Gastroesophageal sphincter (tissue), 4 donors: ENCODE measurements around the gene JSRP1. TPM values are rescaled to one million over a fixed set of nuclear protein-coding genes. Genes with fewer than 3 reads are reported as not detected.

Experiments used
- ATAC-seq: fragments of 150-250 bp; one replicate; pipeline ENCODE4 v1.9.1; 2016; ENCODE audit warnings: mild to moderate bottlenecking, moderate library complexity
- H3K27ac ChIP-seq, 4 donors: fragments of 200-600 bp; sonication (generic) in 3 of 4; 1 replicate in 3 of 4; 2 replicates in 1 of 4; pipeline ENCODE4 v1.5.1; 2016 to 2019
- H3K27me3 ChIP-seq: fragments of 200-600 bp; sonication (generic); one replicate; pipeline ENCODE4 v1.5.1; 2019
- H3K36me3 ChIP-seq, 2 donors: fragments of 200-600 bp; sonication (generic); one replicate each; pipeline ENCODE4 v1.5.1; 2019; ENCODE audit warnings: control low read depth in 1 of 2
- H3K4me1 ChIP-seq, 3 donors: fragments of 200-600 bp; sonication (generic); 1 replicate in 2 of 3; 2 replicates in 1 of 3; pipeline ENCODE4 v1.5.1; 2016 to 2019; ENCODE audit warnings: control low read depth in 2 of 3
- H3K4me3 ChIP-seq, 2 donors: fragments of 200-600 bp; sonication (generic); one replicate each; pipeline ENCODE4 v1.5.1; 2019; ENCODE audit warnings: mild to moderate bottlenecking in 1 of 2, moderate library complexity in 1 of 2
- H3K9me3 ChIP-seq, 3 donors: fragments of 200-600 bp; sonication (generic); one replicate each; pipeline ENCODE4 v1.5.1; 2017 to 2019; ENCODE audit warnings: control low read depth in 2 of 3
- CTCF ChIP-seq, 4 experiments: fragments of 200-600 bp in 2 of 4; fragments of 450-650 bp in 2 of 4; sonication (generic) in 1 of 4; IDR thresholded peaks; one replicate each; pipeline ENCODE4 v1.5.1; 2017 to 2019; ENCODE audit warnings: antibody characterized with exemption in 4 of 4, mild to moderate bottlenecking in 2 of 4, moderate library complexity in 2 of 4
- EP300 ChIP-seq: sonication (generic); formaldehyde crosslinking; IDR thresholded peaks from one replicate; pipeline ENCODE4 v1.6.1; 2017; ENCODE audit warnings: antibody characterized with exemption, mild to moderate bottlenecking
- POLR2A ChIP-seq, 2 donors: fragments of 450-650 bp; IDR thresholded peaks; one replicate each; pipeline ENCODE4 v1.6.1; 2017; ENCODE audit warnings: antibody characterized with exemption in 2 of 2, mild to moderate bottlenecking in 2 of 2, moderate library complexity in 1 of 2
- POLR2AphosphoS5 ChIP-seq: sonication (generic); formaldehyde crosslinking; IDR thresholded peaks from one replicate; pipeline ENCODE4 v1.6.1; 2017; ENCODE audit warnings: antibody characterized with exemption
- WGBS, 2 donors: methylation state at CpG; one replicate each; pipeline ENCODE4 v1.1.5; 2018; ENCODE audit warnings: low coverage in 1 of 2; 5-methylcytosine and 5-hydroxymethylcytosine counted together
- total RNA-seq, 4 donors: library from RNA; depleted of rRNA; stranded (reverse); fragments of >200 nt; gene quantifications; one replicate each; pipeline ENCODE4 v1.1.0, GENCODE V29; 2016

The JSRP1 gene
- total RNA-seq, 4 donors from 2014 or later, result 0.37 TPM; not detected in 3

- 0 to 12% methylated on average over 3 to 16 of the region's 34 CpGs for WGBS, 2 donors
- peak overlapping the region in 3 of 4 donors; percentile 69 to 77 (median 69) for H3K27ac ChIP-seq
- TF ChIP-seq POLR2A (IDR thresholded peaks at IDR 0.05) (no peak), CTCF (IDR thresholded peaks at IDR 0.05) (no peak), EP300 (no peak), POLR2AphosphoS5 (no peak)
- H3K4me3 ChIP-seq, result peak overlapping the region; percentile 32 to 51
- peaks cover 0 to 80% (median 45%) of the 10 kb centered on the region in 3 donors for H3K4me1 ChIP-seq
- ATAC-seq, result no peak
- H3K9me3 ChIP-seq, result no peaks in the 10 kb centered on the region
- no peaks in the 10 kb centered on the region for H3K27me3 ChIP-seq
- peaks cover 0 to 22% of the 10 kb centered on the region in 2 donors for H3K36me3 ChIP-seq
Measured at GRCh38 chr19:2239771-2240770, 16.1 kb downstream of the JSRP1 start.

- ATAC-seq, result no peak
- peak overlapping the region in 2 of 4 donors; percentile 69 to 77 for H3K27ac ChIP-seq
- peaks cover 0 to 87% (median 52%) of the 10 kb centered on the region in 3 donors for H3K4me1 ChIP-seq
- 57 to 73% methylated on average over 6 to 10 of the region's 10 CpGs for WGBS, 2 donors
- H3K4me3 ChIP-seq, result peak overlapping the region in 1 of 2 donors; percentile 51
- H3K27me3 ChIP-seq, result no peaks in the 10 kb centered on the region
- H3K36me3 ChIP-seq, result peaks cover 0 to 16% of the 10 kb centered on the region in 2 donors
- TF ChIP-seq EP300, result no peak
- no peak for TF ChIP-seq CTCF (IDR thresholded peaks at IDR 0.05)
- no peak for TF ChIP-seq POLR2AphosphoS5
- TF ChIP-seq POLR2A (IDR thresholded peaks at IDR 0.05), result no peak
- no peaks in the 10 kb centered on the region for H3K9me3 ChIP-seq
Measured at GRCh38 chr19:2239173-2239572, 17.0 kb downstream of the JSRP1 start.

- Histone ChIP-seq H3K36me3 (peaks cover 0 to 16% of the 10 kb centered on the region in 2 donors), H3K4me1 (peaks cover 0 to 86% (median 52%) of the 10 kb centered on the region in 3 donors), H3K4me3 (peak overlapping the region in 1 of 2 donors; percentile 99), H3K27ac (peak overlapping the region in 3 of 4 donors; percentile 94 to 99 (median 98)), H3K27me3 (no peaks in the 10 kb centered on the region), H3K9me3 (no peaks in the 10 kb centered on the region)
- TF ChIP-seq POLR2AphosphoS5 (no peak), CTCF (IDR thresholded peaks at IDR 0.05) (no peak), POLR2A (IDR thresholded peaks at IDR 0.05) (no peak), EP300 (no peak)
- no peak for ATAC-seq
- WGBS, 2 donors, result 83 to 88% methylated on average over 3 to 5 of the region's 6 CpGs
Measured at GRCh38 chr19:2237869-2238153, 18.4 kb downstream of the JSRP1 start.

GRCh38 chr19:2237051-2237868 is 19.0 kb downstream of the JSRP1 start:
- TF ChIP-seq CTCF (IDR thresholded peaks at IDR 0.05) (no peak), POLR2AphosphoS5 (no peak), EP300 (no peak)
- WGBS, 2 donors, result 65 to 72% methylated on average over 6 to 19 of the region's 43 CpGs
- H3K27ac ChIP-seq, result peak overlapping the region; percentile 94 to 99 (median 96)
- peaks cover 0 to 21% of the 10 kb centered on the region in 2 donors for H3K36me3 ChIP-seq
- H3K4me1 ChIP-seq, result peaks cover 0 to 81% (median 51%) of the 10 kb centered on the region in 3 donors
- H3K4me3 ChIP-seq, result peak overlapping the region; percentile 70 to 99
- no peaks in the 10 kb centered on the region for H3K9me3 ChIP-seq
- no peaks in the 10 kb centered on the region for H3K27me3 ChIP-seq
- peak; percentile 51 for ATAC-seq
